SU-DHL-6 (cell line): ENCODE data around the gene KCNH1.

Experiments used
- H2AFZ ChIP-seq: fragments of 200-600 bp; sonication (generic); 2 replicates; pipeline ENCODE4 v1.6.1; 2014; ENCODE audit warnings: low read depth, mild to moderate bottlenecking, moderate library complexity, mixed read lengths, antibody characterized with exemption, low read length; ENCODE audit not compliant: severe bottlenecking
- H3F3A ChIP-seq: fragments of 200-600 bp; shearing (Covaris generic); 2 replicates; pipeline ENCODE4 v1.6.0; 2016; ENCODE audit warnings: antibody characterized with exemption, mild to moderate bottlenecking; ENCODE audit not compliant: insufficient read depth
- H3K27ac ChIP-seq: fragments of 200-600 bp; sonication (generic); 2 replicates; pipeline ENCODE4 v1.5.1; 2016; ENCODE audit warnings: low read depth, mild to moderate bottlenecking, low read length, moderate library complexity, mixed read lengths
- H3K27me3 ChIP-seq: fragments of 200-600 bp; sonication (generic), shearing (Covaris generic); 2 replicates; pipeline ENCODE4 v1.6.0; 2014; ENCODE audit warnings: mild to moderate bottlenecking, low read length
- H3K36me3 ChIP-seq: fragments of 200-600 bp; sonication (generic); 2 replicates; pipeline ENCODE4 v1.6.1; 2014; ENCODE audit warnings: mild to moderate bottlenecking, low read length, mixed read lengths
- H3K4me2 ChIP-seq: fragments of 300-600, 200-600 bp; shearing (Covaris generic), sonication (generic); 2 replicates; pipeline ENCODE4 v1.6.0; 2014; ENCODE audit warnings: low read length, low read depth, mild to moderate bottlenecking; ENCODE audit not compliant: poor library complexity, severe bottlenecking
- H3K4me3 ChIP-seq: fragments of 200-600 bp; sonication (generic); 2 replicates; pipeline ENCODE4 v1.5.1; 2014; ENCODE audit warnings: antibody characterized with exemption, low read length, mild to moderate bottlenecking, mixed read lengths; ENCODE audit not compliant: insufficient read depth, poor library complexity, severe bottlenecking
- H3K79me2 ChIP-seq: fragments of 200-600 bp; sonication (generic); 2 replicates; pipeline ENCODE4 v1.6.1; 2014; ENCODE audit warnings: mild to moderate bottlenecking, low read length, moderate library complexity; ENCODE audit not compliant: insufficient read depth
- H3K9ac ChIP-seq: fragments of 200-600 bp; sonication (generic); 2 replicates; pipeline ENCODE4 v1.7.0; 2014; ENCODE audit warnings: mild to moderate bottlenecking, low read length
- H3K9me2 ChIP-seq: fragments of 200-600 bp; sonication (generic); replicated peaks from 2 replicates; pipeline ENCODE4 v1.6.1; 2014; ENCODE audit warnings: low read length; ENCODE audit not compliant: insufficient read depth
- H3K9me3 ChIP-seq: fragments of 200-600 bp; sonication (generic); 2 replicates; pipeline ENCODE4 v1.6.1; 2014; ENCODE audit warnings: low read length, mixed read lengths; ENCODE audit not compliant: insufficient read depth
- H4K20me1 ChIP-seq: fragments of 200-600 bp; sonication (generic); 2 replicates; pipeline ENCODE4 v1.6.1; 2014; ENCODE audit warnings: low read depth, mild to moderate bottlenecking, antibody characterized with exemption, low read length, moderate library complexity, mixed read lengths
- CTCF ChIP-seq: fragments of 200-600 bp; sonication (generic); IDR thresholded peaks from one replicate; pipeline ENCODE4 v1.5.1; 2017; ENCODE audit warnings: antibody characterized with exemption, mild to moderate bottlenecking, low read length, moderate library complexity; ENCODE audit not compliant: insufficient read depth, poor library complexity, severe bottlenecking
- EZH2phosphoT487 ChIP-seq: fragments of 200-600 bp; sonication (generic), shearing (Covaris generic); conservative IDR thresholded peaks from 2 replicates; pipeline ENCODE4 v1.6.1; 2018; ENCODE audit warnings: mild to moderate bottlenecking, antibody characterized with exemption, low read length, moderate library complexity, mixed read lengths

The KCNH1 gene

GRCh38 chr1:210653771-210654170, 480.2 kb downstream of the KCNH1 start:
- no peaks in the 10 kb centered on the region for H3F3A ChIP-seq
- no peaks in the 10 kb centered on the region for H3K27me3 ChIP-seq
- no peaks in the 10 kb centered on the region for H3K9me3 ChIP-seq
- H3K36me3 ChIP-seq = no peaks in the 10 kb centered on the region
- no peak overlapping the region for H3K27ac ChIP-seq
- no peak for TF ChIP-seq EZH2phosphoT487
- TF ChIP-seq CTCF = no peak
- H4K20me1 ChIP-seq = no peaks in the 10 kb centered on the region
- no peak overlapping the region for H3K4me3 ChIP-seq
- H3K9ac ChIP-seq = no peak overlapping the region
- no peaks in the 10 kb centered on the region for H3K9me2 ChIP-seq
- no peaks in the 10 kb centered on the region for H3K79me2 ChIP-seq
- no peak overlapping the region for H3K4me2 ChIP-seq
- no peak overlapping the region for H2AFZ ChIP-seq

- H3K9ac ChIP-seq = no peak overlapping the region
- no peaks in the 10 kb centered on the region for H4K20me1 ChIP-seq
- no peak overlapping the region for H3K4me2 ChIP-seq
- no peaks in the 10 kb centered on the region for H3K27me3 ChIP-seq
- no peak overlapping the region for H3K4me3 ChIP-seq
- no peaks in the 10 kb centered on the region for H3K9me2 ChIP-seq
- no peak overlapping the region for H3K27ac ChIP-seq
- H3K36me3 ChIP-seq = no peaks in the 10 kb centered on the region
- no peaks in the 10 kb centered on the region for H3F3A ChIP-seq
- H3K9me3 ChIP-seq = no peaks in the 10 kb centered on the region
- no peaks in the 10 kb centered on the region for H3K79me2 ChIP-seq
- TF ChIP-seq CTCF (no peak), EZH2phosphoT487 (no peak)
- H2AFZ ChIP-seq = no peak overlapping the region
These were observed 481.5 kb downstream of the KCNH1 start for GRCh38 chr1:210652329-210652954.

GRCh38 chr1:210650403-210650802, 483.5 kb downstream of the KCNH1 start:
- Histone ChIP-seq H3K79me2 (no peaks in the 10 kb centered on the region), H3K27me3 (no peaks in the 10 kb centered on the region), H4K20me1 (no peaks in the 10 kb centered on the region), H3K9ac (no peak overlapping the region), H3F3A (no peaks in the 10 kb centered on the region), H3K9me2 (no peaks in the 10 kb centered on the region), H3K9me3 (no peaks in the 10 kb centered on the region), H3K36me3 (no peaks in the 10 kb centered on the region), H3K4me2 (no peak overlapping the region), H3K27ac (no peak overlapping the region), H2AFZ (no peak overlapping the region), H3K4me3 (no peak overlapping the region)
- TF ChIP-seq CTCF (no peak), EZH2phosphoT487 (no peak)
